Upper lobe of left lung (tissue), 4 donors: ENCODE measurements around the gene GAMT.

ENCODE experiments used
- CTCF ChIP-seq, 6 experiments: fragments of 450-650 bp in 4 of 6; fragments of 200-600 bp in 2 of 6; sonication (generic) in 2 of 6; IDR thresholded peaks; one replicate each; pipeline ENCODE4 v1.5.1; 2016 to 2019; ENCODE audit warnings: antibody characterized with exemption in 6 of 6
- POLR2A ChIP-seq, 4 donors: fragments of 450-650 bp; IDR thresholded peaks; one replicate each; pipeline ENCODE4 v1.5.1; 2016 to 2017; ENCODE audit warnings: antibody characterized with exemption in 4 of 4, mild to moderate bottlenecking in 2 of 4
- POLR2AphosphoS5 ChIP-seq, 2 donors: sonication (generic); formaldehyde crosslinking; IDR thresholded peaks; one replicate each; pipeline ENCODE4 v1.5.1; 2017; ENCODE audit warnings: antibody characterized with exemption in 2 of 2

- no peak for TF ChIP-seq POLR2A (IDR thresholded peaks at IDR 0.05)
- TF ChIP-seq CTCF (IDR thresholded peaks at IDR 0.05): no peak
- no peak for TF ChIP-seq POLR2AphosphoS5 (IDR thresholded peaks at IDR 0.05)
These were observed 38.7 kb downstream of the GAMT start for GRCh38 chr19:1362387-1363257.
